Glutamatergic neuron (in vitro differentiated cells): ENCODE measurements around the gene TMEM30A. TPM values are rescaled to one million over a fixed set of nuclear protein-coding genes. Genes with fewer than 3 reads are reported as not detected.

ENCODE experiments used
- DNase-seq: peaks from one replicate; pipeline ENCODE4 v3.0.0; 2022
- H3K27ac Mint-ChIP-seq: one replicate; pipeline ENCODE4 v1.8.0; 2020; ENCODE audit warnings: mild to moderate bottlenecking, mixed read lengths, inconsistent platforms; ENCODE audit not compliant: unreplicated experiment
- H3K27me3 Mint-ChIP-seq: one replicate; pipeline ENCODE4 v1.8.0; 2020; ENCODE audit warnings: mild to moderate bottlenecking, moderate library complexity, mixed read lengths, inconsistent platforms; ENCODE audit not compliant: unreplicated experiment
- H3K36me3 Mint-ChIP-seq: one replicate; pipeline ENCODE4 v1.8.0; 2020; ENCODE audit warnings: mild to moderate bottlenecking, mixed read lengths, inconsistent platforms; ENCODE audit not compliant: unreplicated experiment
- H3K4me1 Mint-ChIP-seq: one replicate; pipeline ENCODE4 v1.8.0; 2020; ENCODE audit warnings: mild to moderate bottlenecking, low read depth, mixed read lengths, inconsistent platforms; ENCODE audit not compliant: unreplicated experiment
- H3K4me3 Mint-ChIP-seq: one replicate; pipeline ENCODE4 v1.8.0; 2020; ENCODE audit warnings: mild to moderate bottlenecking, mixed read lengths, inconsistent platforms; ENCODE audit not compliant: unreplicated experiment
- H3K9me3 Mint-ChIP-seq: one replicate; pipeline ENCODE4 v1.8.0; 2020; ENCODE audit warnings: mild to moderate bottlenecking, moderate library complexity, mixed read lengths, inconsistent platforms; ENCODE audit not compliant: unreplicated experiment
- total RNA-seq: library from RNA; stranded (reverse); fragmentation: NEBNext Ultra II Directional; extraction: Animal tissue kit (Norgen Biotek cat#: 25700); gene quantifications from one replicate; pipeline ENCODE4 v1.2.1, GENCODE V29; 2021; ENCODE audit not compliant: unreplicated experiment
- TF ChIP-seq, protein P1 (sequence below): fragments of 200-600 bp; sonication (generic); IDR thresholded peaks from one replicate; pipeline ENCODE4 v1.5.0; 2021; ENCODE audit not compliant: partially characterized antibody, unreplicated experiment

The TMEM30A gene
- total RNA-seq, 1 donor from 2014 or later, result 88.3 TPM

DNA sequence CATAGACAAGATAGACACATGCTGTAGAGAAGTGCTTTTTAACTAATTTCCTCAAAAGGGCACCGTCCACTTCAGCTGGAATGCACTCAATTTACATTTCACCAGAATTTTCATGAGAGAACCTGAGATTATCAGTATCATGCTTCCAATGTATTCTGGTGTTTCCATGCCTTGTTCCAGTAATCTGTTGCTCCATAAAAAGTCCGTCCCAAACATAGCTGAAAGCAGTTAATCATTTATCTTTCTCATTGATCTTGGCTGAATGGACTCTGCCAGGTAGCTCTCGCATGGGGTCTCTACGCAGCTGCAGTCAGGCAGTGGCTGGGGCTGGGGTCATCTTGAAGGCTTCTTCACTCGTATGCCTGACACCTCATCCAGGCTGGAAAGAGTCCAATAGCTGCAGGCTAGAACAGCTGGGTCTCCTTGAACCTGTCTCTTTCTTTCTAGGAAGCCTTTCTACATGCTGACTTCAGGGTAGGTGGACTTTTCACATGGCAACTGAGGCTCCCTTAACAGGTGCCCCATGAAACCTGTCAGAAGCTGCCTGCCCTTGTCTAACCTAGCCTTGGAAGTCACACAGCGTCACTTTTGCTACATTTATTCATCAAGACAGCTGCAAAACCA, 60.2 kb downstream of the TMEM30A start:
- no peak overlapping the region for H3K4me3 Mint-ChIP-seq
- no peak overlapping the region for H3K27ac Mint-ChIP-seq
- peaks cover 19% of the 10 kb centered on the region for H3K4me1 Mint-ChIP-seq
- H3K9me3 Mint-ChIP-seq, result peaks cover 2% of the 10 kb centered on the region
- H3K36me3 Mint-ChIP-seq, result no peaks in the 10 kb centered on the region
- no peaks in the 10 kb centered on the region for H3K27me3 Mint-ChIP-seq
- no peak for DNase-seq
- TF ChIP-seq, protein P1, sequence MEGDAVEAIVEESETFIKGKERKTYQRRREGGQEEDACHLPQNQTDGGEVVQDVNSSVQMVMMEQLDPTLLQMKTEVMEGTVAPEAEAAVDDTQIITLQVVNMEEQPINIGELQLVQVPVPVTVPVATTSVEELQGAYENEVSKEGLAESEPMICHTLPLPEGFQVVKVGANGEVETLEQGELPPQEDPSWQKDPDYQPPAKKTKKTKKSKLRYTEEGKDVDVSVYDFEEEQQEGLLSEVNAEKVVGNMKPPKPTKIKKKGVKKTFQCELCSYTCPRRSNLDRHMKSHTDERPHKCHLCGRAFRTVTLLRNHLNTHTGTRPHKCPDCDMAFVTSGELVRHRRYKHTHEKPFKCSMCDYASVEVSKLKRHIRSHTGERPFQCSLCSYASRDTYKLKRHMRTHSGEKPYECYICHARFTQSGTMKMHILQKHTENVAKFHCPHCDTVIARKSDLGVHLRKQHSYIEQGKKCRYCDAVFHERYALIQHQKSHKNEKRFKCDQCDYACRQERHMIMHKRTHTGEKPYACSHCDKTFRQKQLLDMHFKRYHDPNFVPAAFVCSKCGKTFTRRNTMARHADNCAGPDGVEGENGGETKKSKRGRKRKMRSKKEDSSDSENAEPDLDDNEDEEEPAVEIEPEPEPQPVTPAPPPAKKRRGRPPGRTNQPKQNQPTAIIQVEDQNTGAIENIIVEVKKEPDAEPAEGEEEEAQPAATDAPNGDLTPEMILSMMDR, result no peak

DNA sequence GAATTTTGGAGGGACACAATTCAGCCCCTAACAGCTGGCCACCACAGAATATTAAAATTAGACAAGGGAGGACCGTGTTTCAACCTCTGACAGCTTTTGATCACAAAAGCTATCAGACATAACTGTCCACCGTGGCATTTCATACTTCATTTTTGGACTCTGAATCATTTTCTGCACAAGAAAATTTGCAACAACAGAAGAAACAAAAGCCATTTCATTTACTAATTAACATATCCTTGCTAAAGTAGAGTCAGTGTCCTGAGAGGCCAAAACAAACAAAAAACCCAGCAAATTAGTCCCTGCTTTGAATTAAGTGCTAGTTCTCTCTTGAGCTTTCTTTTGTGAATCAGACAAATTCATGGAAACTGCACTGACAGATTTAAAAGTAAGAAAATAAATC, 61.2 kb downstream of the TMEM30A start:
- Mint-ChIP-seq H3K27ac (peak overlapping the region; percentile 75), H3K4me3 (no peak overlapping the region), H3K36me3 (no peaks in the 10 kb centered on the region), H3K27me3 (no peaks in the 10 kb centered on the region), H3K4me1 (peaks cover 19% of the 10 kb centered on the region), H3K9me3 (peaks cover 2% of the 10 kb centered on the region)
- TF ChIP-seq, protein P1, result no peak
- DNase-seq, result no peak

GRCh38 chr6:75222261-75222660, 62.3 kb downstream of the TMEM30A start:
- Mint-ChIP-seq H3K27me3 (no peaks in the 10 kb centered on the region), H3K9me3 (no peaks in the 10 kb centered on the region), H3K4me3 (no peak overlapping the region), H3K4me1 (peaks cover 19% of the 10 kb centered on the region), H3K27ac (no peak overlapping the region), H3K36me3 (no peaks in the 10 kb centered on the region)
- TF ChIP-seq, protein P1, result no peak
- no peak for DNase-seq

GRCh38 chr6:75221116-75221515, 63.5 kb downstream of the TMEM30A start:
- Mint-ChIP-seq H3K4me3 (no peak overlapping the region), H3K27ac (no peak overlapping the region), H3K9me3 (no peaks in the 10 kb centered on the region), H3K27me3 (no peaks in the 10 kb centered on the region), H3K4me1 (peaks cover 19% of the 10 kb centered on the region), H3K36me3 (no peaks in the 10 kb centered on the region)
- DNase-seq, result no peak
- TF ChIP-seq, protein P1, result no peak

- no peaks in the 10 kb centered on the region for H3K9me3 Mint-ChIP-seq
- DNase-seq, result no peak
- TF ChIP-seq, protein P1, result no peak
- H3K4me1 Mint-ChIP-seq, result peaks cover 19% of the 10 kb centered on the region
- no peaks in the 10 kb centered on the region for H3K36me3 Mint-ChIP-seq
- H3K4me3 Mint-ChIP-seq, result no peak overlapping the region
- H3K27ac Mint-ChIP-seq, result no peak overlapping the region
- no peaks in the 10 kb centered on the region for H3K27me3 Mint-ChIP-seq
Measured at GRCh38 chr6:75220357-75220756, 64.2 kb downstream of the TMEM30A start.
